Activated B cell treated with CpG ODN at 0.5 μM for 24 hours (primary cell): ENCODE measurements around the gene C3orf33. TPM values are rescaled to one million over a fixed set of nuclear protein-coding genes. Genes with fewer than 3 reads are reported as not detected.

ENCODE experiments used
- ATAC-seq: fragments of 200-7000 bp; cut with Tn5 transposase; one replicate; pipeline ENCODE4 v1.10.0; 2021; ENCODE audit warnings: low read depth, mild to moderate bottlenecking, moderate library complexity
- CTCF ChIA-PET: fragments of 350-600 bp; sonication (Branson Sonifier 250); formaldehyde crosslinking; loops from one replicate; lab custom pipeline; 2021; ENCODE audit warnings: antibody characterized with exemption; lab: Charles Lee
- POLR2A ChIA-PET: fragments of 350-600 bp; sonication (Branson Sonifier 250); formaldehyde crosslinking; loops from one replicate; lab custom pipeline; 2021; ENCODE audit warnings: antibody characterized with exemption; lab: Charles Lee
- DNase-seq: peaks from one replicate; pipeline ENCODE4 v3.0.0; 2022
- H3K27ac Mint-ChIP-seq: one replicate; pipeline ENCODE4 v1.8.0; 2020; ENCODE audit warnings: mixed read lengths
- H3K27me3 Mint-ChIP-seq: one replicate; pipeline ENCODE4 v1.8.0; 2021; ENCODE audit warnings: mixed read lengths
- H3K36me3 Mint-ChIP-seq: one replicate; pipeline ENCODE4 v1.8.0; 2021; ENCODE audit warnings: low read depth, mixed read lengths
- H3K4me1 Mint-ChIP-seq: one replicate; pipeline ENCODE4 v1.8.0; 2021; ENCODE audit warnings: mixed read lengths
- H3K4me3 Mint-ChIP-seq: one replicate; pipeline ENCODE4 v1.8.0; 2020; ENCODE audit warnings: mild to moderate bottlenecking, mixed read lengths
- H3K9me3 Mint-ChIP-seq: one replicate; pipeline ENCODE4 v1.8.0; 2020; ENCODE audit warnings: mixed read lengths
- intact Hi-C: fragments of 100-400 bp; cut with micrococcal nuclease; formaldehyde crosslinking; loops from one replicate; pipeline ENCODE4 v1.15.1; 2024
- total RNA-seq: library from RNA; stranded (reverse); gene quantifications from 2 replicates; pipeline ENCODE4 v1.2.3, GENCODE V29; 2022
- TF ChIP-seq, protein P1 (sequence below): fragments of 200-600 bp; IDR thresholded peaks from one replicate; pipeline ENCODE4 v1.8.0; 2022; ENCODE audit warnings: antibody characterized with exemption, mild to moderate bottlenecking

The C3orf33 gene
- total RNA-seq, 1 donor from 2014 or later, result 1.6 TPM

DNA sequence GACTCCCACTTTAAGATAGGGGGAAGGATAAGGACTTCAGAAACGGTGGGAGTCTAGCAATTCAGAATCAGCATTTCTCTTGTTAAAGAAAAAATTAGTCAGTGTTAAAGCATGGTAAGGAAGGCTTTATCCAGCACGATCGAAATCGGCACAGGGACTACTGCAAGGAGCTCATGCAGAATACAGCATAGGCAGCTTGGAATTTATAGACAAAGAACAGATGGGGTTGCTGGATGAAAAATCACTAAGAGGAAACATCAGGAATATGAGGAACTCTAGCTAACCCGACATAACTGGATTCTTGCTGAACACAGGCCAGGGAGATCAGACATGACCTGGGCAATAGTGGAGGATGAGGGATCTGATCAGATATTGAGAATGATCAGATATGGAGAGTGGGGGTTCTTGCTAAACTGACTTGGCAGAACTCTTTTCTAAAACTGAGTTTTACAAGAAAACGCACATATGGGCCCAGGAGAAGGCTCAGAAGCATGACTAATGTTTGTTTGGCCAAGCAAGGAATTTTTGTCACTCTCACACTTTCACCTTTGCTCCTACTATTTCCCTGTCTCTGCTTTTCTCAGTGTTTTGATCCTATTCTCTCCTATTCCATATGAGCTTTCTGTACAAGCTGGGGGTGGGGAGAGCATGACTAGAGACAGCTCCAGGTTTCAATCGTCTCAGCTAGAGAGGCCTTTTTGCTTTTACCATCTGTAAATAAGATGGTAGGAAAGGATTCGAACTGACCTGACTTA lies 57.3 kb downstream of the C3orf33 start:
- ChIA-PET POLR2A (no interaction called here), CTCF (interaction anchor here (1.9 kb wide), 1 partner anchor 58 kb away, joined by 6 read pairs; the partner anchor contains the start of gene C3orf33)
- intact Hi-C loops, result loop anchor here (10.0 kb wide), 1 partner anchor 1426 kb away; no protein-coding TSS in a partner anchor
- Mint-ChIP-seq H3K36me3 (no peaks in the 10 kb centered on the region), H3K4me3 (no peak overlapping the region), H3K9me3 (no peaks in the 10 kb centered on the region), H3K4me1 (peaks cover 19% of the 10 kb centered on the region), H3K27me3 (peaks cover under 1% of the 10 kb centered on the region), H3K27ac (no peak overlapping the region)
- DNase-seq, result no peak
- ATAC-seq, result no peak
- TF ChIP-seq, protein P1, sequence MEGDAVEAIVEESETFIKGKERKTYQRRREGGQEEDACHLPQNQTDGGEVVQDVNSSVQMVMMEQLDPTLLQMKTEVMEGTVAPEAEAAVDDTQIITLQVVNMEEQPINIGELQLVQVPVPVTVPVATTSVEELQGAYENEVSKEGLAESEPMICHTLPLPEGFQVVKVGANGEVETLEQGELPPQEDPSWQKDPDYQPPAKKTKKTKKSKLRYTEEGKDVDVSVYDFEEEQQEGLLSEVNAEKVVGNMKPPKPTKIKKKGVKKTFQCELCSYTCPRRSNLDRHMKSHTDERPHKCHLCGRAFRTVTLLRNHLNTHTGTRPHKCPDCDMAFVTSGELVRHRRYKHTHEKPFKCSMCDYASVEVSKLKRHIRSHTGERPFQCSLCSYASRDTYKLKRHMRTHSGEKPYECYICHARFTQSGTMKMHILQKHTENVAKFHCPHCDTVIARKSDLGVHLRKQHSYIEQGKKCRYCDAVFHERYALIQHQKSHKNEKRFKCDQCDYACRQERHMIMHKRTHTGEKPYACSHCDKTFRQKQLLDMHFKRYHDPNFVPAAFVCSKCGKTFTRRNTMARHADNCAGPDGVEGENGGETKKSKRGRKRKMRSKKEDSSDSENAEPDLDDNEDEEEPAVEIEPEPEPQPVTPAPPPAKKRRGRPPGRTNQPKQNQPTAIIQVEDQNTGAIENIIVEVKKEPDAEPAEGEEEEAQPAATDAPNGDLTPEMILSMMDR, result no peak

DNA sequence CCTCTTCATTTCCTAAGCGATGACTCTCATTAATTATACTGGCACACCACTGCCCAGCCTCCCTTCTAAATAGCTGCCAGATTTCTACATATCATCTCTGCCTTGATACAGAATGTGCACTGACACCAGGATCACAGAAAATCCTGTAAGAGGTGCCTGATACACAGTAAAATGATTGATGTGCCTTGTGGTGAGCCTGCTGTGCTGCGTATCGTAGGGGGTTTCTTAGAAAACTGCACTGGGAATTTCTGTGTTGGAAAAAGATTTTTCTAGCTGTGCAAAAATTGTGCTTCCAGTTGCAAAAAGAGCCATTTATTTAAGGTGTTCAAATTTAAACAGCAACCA lies 58.2 kb downstream of the C3orf33 start:
- Mint-ChIP-seq H3K27ac (no peak overlapping the region), H3K4me3 (no peak overlapping the region), H3K9me3 (no peaks in the 10 kb centered on the region), H3K27me3 (peaks cover 6% of the 10 kb centered on the region), H3K4me1 (peaks cover 25% of the 10 kb centered on the region), H3K36me3 (no peaks in the 10 kb centered on the region)
- no peak for DNase-seq
- intact Hi-C loops, result loop anchor here (10.0 kb wide), 1 partner anchor 1427 kb away; no protein-coding TSS in a partner anchor
- ChIA-PET CTCF (interaction anchor here (1.9 kb wide), 1 partner anchor 58 kb away, joined by 6 read pairs; the partner anchor contains the start of gene C3orf33), POLR2A (no interaction called here)
- ATAC-seq, result no peak
- TF ChIP-seq, protein P1, result no peak

- TF ChIP-seq, protein P1, result no peak
- Mint-ChIP-seq H3K4me1 (peaks cover 25% of the 10 kb centered on the region), H3K36me3 (no peaks in the 10 kb centered on the region), H3K9me3 (no peaks in the 10 kb centered on the region), H3K4me3 (no peak overlapping the region), H3K27me3 (peaks cover 10% of the 10 kb centered on the region), H3K27ac (no peak overlapping the region)
- DNase-seq, result no peak
- intact Hi-C loops, result loop anchor here (10.0 kb wide), 1 partner anchor 1427 kb away; no protein-coding TSS in a partner anchor
- ChIA-PET CTCF (interaction anchor here (1.9 to 3.0 kb wide), 2 partner anchors 59 kb away, joined by 6 to 9 read pairs; partner anchors contain the start of gene C3orf33), POLR2A (no interaction called here)
- no peak for ATAC-seq
Measured at GRCh38 chr3:155747286-155747945, 58.7 kb downstream of the C3orf33 start.

DNA sequence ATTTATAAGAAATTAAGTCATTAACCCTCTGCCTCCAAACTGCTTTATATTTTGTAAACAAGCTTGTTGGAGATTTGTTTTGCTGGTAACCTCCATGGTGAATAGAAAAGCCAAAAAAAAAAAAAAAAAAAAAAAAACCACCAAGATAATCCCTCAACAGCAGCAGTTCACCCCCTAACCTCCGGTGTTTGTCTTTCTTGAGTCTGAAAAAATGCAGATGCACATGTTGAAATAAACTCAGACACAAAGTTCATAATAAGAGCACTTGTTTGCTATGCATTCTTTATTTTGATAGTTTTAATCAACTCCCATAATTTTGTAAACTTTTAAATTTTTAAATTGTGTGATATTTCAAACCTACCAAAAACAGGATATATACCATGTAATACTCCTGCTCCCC lies 59.4 kb downstream of the C3orf33 start:
- intact Hi-C loops, result loop anchor here (10.0 kb wide), 1 partner anchor 1428 kb away; no protein-coding TSS in a partner anchor
- DNase-seq, result no peak
- H3K27me3 Mint-ChIP-seq, result peaks cover 12% of the 10 kb centered on the region
- H3K36me3 Mint-ChIP-seq, result no peaks in the 10 kb centered on the region
- CTCF ChIA-PET, result interaction anchor here (3.0 kb wide), 1 partner anchor 59 kb away, joined by 9 read pairs; the partner anchor contains the start of gene C3orf33
- POLR2A ChIA-PET, result no interaction called here
- TF ChIP-seq, protein P1, result no peak
- no peaks in the 10 kb centered on the region for H3K9me3 Mint-ChIP-seq
- H3K4me3 Mint-ChIP-seq, result no peak overlapping the region
- ATAC-seq, result no peak
- H3K4me1 Mint-ChIP-seq, result peaks cover 25% of the 10 kb centered on the region
- no peak overlapping the region for H3K27ac Mint-ChIP-seq
